Activated CD4-positive, CD25-positive, alpha-beta regulatory T cell treated with anti-CD3 and anti-CD28 coated beads, Interleukin-2, amount 50 U/mL, for 24 hours (primary cell): ENCODE measurements around the gene SLC22A16.
"Not testable (repeated sequence)": the region's sequence is repeated elsewhere in the genome, so short reads cannot be mapped to it uniquely, and the experiment has no call there.

Experiments
- ATAC-seq, 2 donors: fragments of 150-1000 bp; cut with Tn5 transposase; one replicate each; pipeline ENCODE4 v1.10.0; 2021; ENCODE audit warnings: mild to moderate bottlenecking in 1 of 2, moderate library complexity in 1 of 2

SLC22A16 gene

GRCh38 chr6:110490110-110490509 is 13.7 kb upstream of the SLC22A16 start:
- no peak for ATAC-seq

GRCh38 chr6:110488606-110489190 is 12.3 kb upstream of the SLC22A16 start:
- no peak for ATAC-seq

GRCh38 chr6:110487968-110488381 is 11.6 kb upstream of the SLC22A16 start:
- ATAC-seq: not testable (repeated sequence)

GRCh38 chr6:110486756-110487155 is 10.3 kb upstream of the SLC22A16 start:
- ATAC-seq: no peak

GRCh38 chr6:110485491-110485890 is 9.1 kb upstream of the SLC22A16 start:
- ATAC-seq: no peak

GRCh38 chr6:110484321-110484720 is 7.9 kb upstream of the SLC22A16 start:
- ATAC-seq: no peak

GRCh38 chr6:110482774-110483400 is 6.5 kb upstream of the SLC22A16 start:
- no peak for ATAC-seq

GRCh38 chr6:110481081-110481480 is 4.7 kb upstream of the SLC22A16 start:
- ATAC-seq: no peak

GRCh38 chr6:110475066-110475653 is 1.3 kb downstream of the SLC22A16 start:
- no peak for ATAC-seq

- no peak for ATAC-seq
Measured at GRCh38 chr6:110474500-110474899, 1.9 kb downstream of the SLC22A16 start.

GRCh38 chr6:110472739-110473138 is 3.7 kb downstream of the SLC22A16 start:
- ATAC-seq: no peak

GRCh38 chr6:110471726-110472365 is 4.6 kb downstream of the SLC22A16 start:
- ATAC-seq: no peak

- no peak for ATAC-seq
Measured at GRCh38 chr6:110468731-110469130, 7.7 kb downstream of the SLC22A16 start.

GRCh38 chr6:110467566-110468140 is 8.8 kb downstream of the SLC22A16 start:
- no peak for ATAC-seq

GRCh38 chr6:110462884-110463481 is 13.4 kb downstream of the SLC22A16 start:
- ATAC-seq: no peak

GRCh38 chr6:110461376-110461775 is 15.0 kb downstream of the SLC22A16 start:
- ATAC-seq: no peak

- no peak for ATAC-seq
Measured at GRCh38 chr6:110459137-110459536, 17.3 kb downstream of the SLC22A16 start.

- no peak for ATAC-seq
Measured at GRCh38 chr6:110458476-110458875, 17.9 kb downstream of the SLC22A16 start.

- ATAC-seq: not testable (repeated sequence)
Measured at GRCh38 chr6:110457567-110458175, 18.7 kb downstream of the SLC22A16 start.

GRCh38 chr6:110456694-110457093 is 19.7 kb downstream of the SLC22A16 start:
- no peak for ATAC-seq

- ATAC-seq: no peak
Measured at GRCh38 chr6:110449541-110449895, 26.9 kb downstream of the SLC22A16 start.

- no peak for ATAC-seq
Measured at GRCh38 chr6:110448846-110449540, 27.4 kb downstream of the SLC22A16 start.
